MM.1S (cell line): ENCODE data around the gene RBMY1B.
"Not testable (repeated sequence)": the region's sequence is repeated elsewhere in the genome, so short reads cannot be mapped to it uniquely, and the experiment has no call there.

Experiments used
- EZH2 ChIP-seq: fragments of 300-600 bp; sonication (generic); optimal IDR thresholded peaks from 2 replicates; pipeline ENCODE3; 2017; ENCODE audit warnings: low read depth, mild to moderate bottlenecking, antibody characterized with exemption, low read length, mixed read lengths
- EZH2phosphoT487 ChIP-seq: fragments of 300-600 bp; sonication (generic); IDR thresholded peaks from 2 replicates; pipeline ENCODE4 v1.6.1; 2018; ENCODE audit warnings: antibody characterized with exemption, low read length
- TF ChIP-seq, protein P1 (sequence below): fragments of 300-600 bp; sonication (generic); IDR thresholded peaks from 2 replicates; pipeline ENCODE4 v1.5.1; 2016; ENCODE audit warnings: antibody characterized with exemption, low read length, mixed read lengths

DNA sequence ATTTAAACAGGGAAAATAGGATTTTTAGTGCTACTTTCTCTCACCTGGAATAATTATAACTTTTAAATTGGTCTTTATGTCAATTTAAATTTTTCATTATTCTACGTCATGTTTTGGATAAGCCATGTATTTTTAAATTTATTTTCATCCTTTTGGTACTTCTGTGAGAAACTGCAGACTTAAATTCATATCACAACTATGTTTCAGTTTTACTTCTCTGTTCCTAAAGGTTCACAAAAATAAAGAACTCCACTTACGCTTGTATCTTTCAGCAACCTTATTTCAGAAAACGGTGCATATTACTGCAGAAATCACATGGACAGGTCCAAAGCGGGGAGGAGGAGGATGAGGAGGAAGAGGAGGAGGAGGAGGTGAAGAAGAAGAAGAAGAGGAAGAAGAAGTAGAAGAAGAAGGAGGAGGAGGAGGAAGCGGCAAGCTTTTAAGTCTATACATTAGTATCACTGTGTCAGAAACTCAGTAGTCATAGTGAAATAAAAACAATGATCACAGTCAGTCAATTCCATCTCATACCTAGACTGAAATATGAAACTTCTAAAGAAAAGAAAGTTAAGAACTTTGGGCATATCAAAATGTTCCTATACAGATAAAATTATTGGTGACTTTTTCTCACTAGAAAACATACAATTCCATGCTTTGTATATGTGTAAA lies 48.3 kb downstream of the RBMY1B start:
- TF ChIP-seq, protein P1, sequence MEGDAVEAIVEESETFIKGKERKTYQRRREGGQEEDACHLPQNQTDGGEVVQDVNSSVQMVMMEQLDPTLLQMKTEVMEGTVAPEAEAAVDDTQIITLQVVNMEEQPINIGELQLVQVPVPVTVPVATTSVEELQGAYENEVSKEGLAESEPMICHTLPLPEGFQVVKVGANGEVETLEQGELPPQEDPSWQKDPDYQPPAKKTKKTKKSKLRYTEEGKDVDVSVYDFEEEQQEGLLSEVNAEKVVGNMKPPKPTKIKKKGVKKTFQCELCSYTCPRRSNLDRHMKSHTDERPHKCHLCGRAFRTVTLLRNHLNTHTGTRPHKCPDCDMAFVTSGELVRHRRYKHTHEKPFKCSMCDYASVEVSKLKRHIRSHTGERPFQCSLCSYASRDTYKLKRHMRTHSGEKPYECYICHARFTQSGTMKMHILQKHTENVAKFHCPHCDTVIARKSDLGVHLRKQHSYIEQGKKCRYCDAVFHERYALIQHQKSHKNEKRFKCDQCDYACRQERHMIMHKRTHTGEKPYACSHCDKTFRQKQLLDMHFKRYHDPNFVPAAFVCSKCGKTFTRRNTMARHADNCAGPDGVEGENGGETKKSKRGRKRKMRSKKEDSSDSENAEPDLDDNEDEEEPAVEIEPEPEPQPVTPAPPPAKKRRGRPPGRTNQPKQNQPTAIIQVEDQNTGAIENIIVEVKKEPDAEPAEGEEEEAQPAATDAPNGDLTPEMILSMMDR = not testable (repeated sequence)
- TF ChIP-seq EZH2, EZH2phosphoT487: not testable (repeated sequence)
